Suprapubic skin (tissue), 4 donors: Measurements from ENCODE around the gene SAP25.

Source experiments
- EP300 ChIP-seq: sonication (generic); formaldehyde crosslinking; IDR thresholded peaks from one replicate; pipeline ENCODE4 v1.6.1; 2017; ENCODE audit warnings: antibody characterized with exemption
- POLR2A ChIP-seq, 2 donors: fragments of 450-650 bp; IDR thresholded peaks; one replicate each; pipeline ENCODE4 v1.6.1; 2017; ENCODE audit warnings: antibody characterized with exemption in 2 of 2, mild to moderate bottlenecking in 2 of 2, moderate library complexity in 2 of 2
- POLR2AphosphoS5 ChIP-seq, 3 donors: sonication (generic); formaldehyde crosslinking; IDR thresholded peaks; one replicate each; pipeline ENCODE4 v1.6.1; 2017; ENCODE audit warnings: antibody characterized with exemption in 3 of 3
- TF ChIP-seq, protein P1 (sequence below), 2 donors: fragments of 200-600 bp in 1 of 2; fragments of 450-650 bp in 1 of 2; sonication (generic) in 1 of 2; IDR thresholded peaks; one replicate each; pipeline ENCODE4 v1.5.1; 2016 to 2019; ENCODE audit warnings: antibody characterized with exemption in 2 of 2, mild to moderate bottlenecking in 1 of 2, moderate library complexity in 1 of 2

DNA sequence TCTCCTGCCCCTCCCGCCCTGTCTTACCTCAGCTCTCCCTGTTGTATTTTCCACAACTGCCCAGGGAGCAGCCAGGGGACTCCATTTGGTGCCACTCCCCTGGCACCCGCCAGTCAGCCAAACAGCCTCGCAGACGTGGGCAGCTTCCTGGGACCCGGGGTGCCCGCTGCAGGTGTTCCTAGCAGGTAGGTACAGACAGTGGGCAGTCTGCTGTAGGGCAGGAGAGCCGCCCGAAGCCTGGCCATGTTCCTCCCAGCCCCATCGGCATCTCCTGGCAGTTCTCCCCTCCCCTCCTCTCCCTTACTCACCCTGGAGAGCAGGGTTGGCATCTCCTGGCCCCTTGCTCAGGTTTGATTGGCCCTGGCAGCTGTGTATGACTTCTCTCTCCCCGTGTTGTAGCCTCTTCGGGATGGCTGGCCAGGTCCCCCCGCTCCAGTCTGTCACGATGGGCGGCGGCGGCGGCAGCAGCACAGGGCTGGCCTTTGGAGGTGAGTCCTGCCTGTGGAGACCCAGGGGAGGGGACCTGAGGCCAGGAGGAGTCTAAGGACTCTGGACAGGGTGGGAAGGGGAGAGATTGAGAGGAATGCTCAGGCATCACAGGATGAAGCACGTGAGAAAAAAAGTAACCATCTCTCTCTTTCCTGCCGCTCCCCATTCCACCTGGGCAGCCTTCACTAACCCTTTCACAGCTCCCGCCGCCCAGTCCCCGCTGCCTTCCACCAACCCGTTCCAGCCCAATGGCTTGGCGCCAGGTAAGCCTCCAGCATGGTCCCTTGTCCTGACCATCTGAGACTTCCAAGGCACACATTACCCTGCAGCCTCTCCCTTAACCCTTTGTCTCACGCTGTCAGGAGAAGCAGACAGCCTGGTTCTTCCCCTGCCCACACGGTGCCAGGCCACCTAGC is 11.3 kb downstream of the SAP25 start:
- TF ChIP-seq POLR2A (IDR thresholded peaks at IDR 0.05): no peak
- TF ChIP-seq, protein P1, sequence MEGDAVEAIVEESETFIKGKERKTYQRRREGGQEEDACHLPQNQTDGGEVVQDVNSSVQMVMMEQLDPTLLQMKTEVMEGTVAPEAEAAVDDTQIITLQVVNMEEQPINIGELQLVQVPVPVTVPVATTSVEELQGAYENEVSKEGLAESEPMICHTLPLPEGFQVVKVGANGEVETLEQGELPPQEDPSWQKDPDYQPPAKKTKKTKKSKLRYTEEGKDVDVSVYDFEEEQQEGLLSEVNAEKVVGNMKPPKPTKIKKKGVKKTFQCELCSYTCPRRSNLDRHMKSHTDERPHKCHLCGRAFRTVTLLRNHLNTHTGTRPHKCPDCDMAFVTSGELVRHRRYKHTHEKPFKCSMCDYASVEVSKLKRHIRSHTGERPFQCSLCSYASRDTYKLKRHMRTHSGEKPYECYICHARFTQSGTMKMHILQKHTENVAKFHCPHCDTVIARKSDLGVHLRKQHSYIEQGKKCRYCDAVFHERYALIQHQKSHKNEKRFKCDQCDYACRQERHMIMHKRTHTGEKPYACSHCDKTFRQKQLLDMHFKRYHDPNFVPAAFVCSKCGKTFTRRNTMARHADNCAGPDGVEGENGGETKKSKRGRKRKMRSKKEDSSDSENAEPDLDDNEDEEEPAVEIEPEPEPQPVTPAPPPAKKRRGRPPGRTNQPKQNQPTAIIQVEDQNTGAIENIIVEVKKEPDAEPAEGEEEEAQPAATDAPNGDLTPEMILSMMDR (IDR thresholded peaks at IDR 0.05): no peak
- TF ChIP-seq POLR2AphosphoS5 (IDR thresholded peaks at IDR 0.05): no peak
- TF ChIP-seq EP300: no peak
